GM12875 (cell line): Measurements from ENCODE around the gene ARMCX6.

ENCODE experiments used
- H3K4me3 ChIP-seq: one replicate; pipeline ENCODE4 v1.5.1; 2011; ENCODE audit warnings: low read depth, low read length, control low read depth
- TF ChIP-seq, protein P1 (sequence below): IDR thresholded peaks from 2 replicates; pipeline ENCODE4 v1.5.1; 2011; ENCODE audit warnings: low read depth, mild to moderate bottlenecking, control low read depth, inconsistent platforms, low read length, moderate library complexity, borderline replicate concordance; ENCODE audit not compliant: insufficient read depth

Gene ARMCX6

DNA sequence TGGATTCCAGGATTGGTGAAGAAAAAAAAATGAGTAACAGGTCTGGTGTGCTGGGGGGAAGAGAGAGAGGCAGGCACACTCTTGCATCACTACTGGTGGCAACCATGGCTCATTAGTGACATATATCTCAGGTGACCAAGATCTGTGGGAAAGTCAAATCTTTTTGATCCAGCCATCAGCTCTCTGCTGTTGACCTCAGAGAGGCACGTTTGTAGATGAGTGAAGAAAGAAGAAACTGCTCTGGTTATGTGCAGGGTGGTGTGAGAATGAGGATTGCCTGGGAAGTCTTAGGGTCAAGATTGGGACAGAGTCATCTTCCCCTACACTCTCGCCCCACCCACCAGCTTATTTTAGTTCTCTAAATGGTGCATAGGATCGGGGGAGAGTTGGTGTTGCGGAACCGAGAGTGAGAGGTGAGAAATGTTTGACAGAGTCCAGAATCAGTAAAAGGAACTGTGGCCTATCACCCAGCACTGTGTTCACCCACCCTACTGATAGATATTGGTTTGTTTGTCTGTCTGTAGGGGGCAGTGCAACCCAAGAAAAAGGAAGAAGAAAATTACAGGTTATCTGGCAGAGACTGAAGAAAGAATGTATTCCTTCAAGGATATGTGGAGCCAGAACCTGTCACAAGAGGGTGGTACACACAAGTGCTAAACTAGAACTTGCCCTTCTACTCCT lies 21.9 kb downstream of the ARMCX6 start:
- H3K4me3 ChIP-seq = no peak overlapping the region
- TF ChIP-seq, protein P1, sequence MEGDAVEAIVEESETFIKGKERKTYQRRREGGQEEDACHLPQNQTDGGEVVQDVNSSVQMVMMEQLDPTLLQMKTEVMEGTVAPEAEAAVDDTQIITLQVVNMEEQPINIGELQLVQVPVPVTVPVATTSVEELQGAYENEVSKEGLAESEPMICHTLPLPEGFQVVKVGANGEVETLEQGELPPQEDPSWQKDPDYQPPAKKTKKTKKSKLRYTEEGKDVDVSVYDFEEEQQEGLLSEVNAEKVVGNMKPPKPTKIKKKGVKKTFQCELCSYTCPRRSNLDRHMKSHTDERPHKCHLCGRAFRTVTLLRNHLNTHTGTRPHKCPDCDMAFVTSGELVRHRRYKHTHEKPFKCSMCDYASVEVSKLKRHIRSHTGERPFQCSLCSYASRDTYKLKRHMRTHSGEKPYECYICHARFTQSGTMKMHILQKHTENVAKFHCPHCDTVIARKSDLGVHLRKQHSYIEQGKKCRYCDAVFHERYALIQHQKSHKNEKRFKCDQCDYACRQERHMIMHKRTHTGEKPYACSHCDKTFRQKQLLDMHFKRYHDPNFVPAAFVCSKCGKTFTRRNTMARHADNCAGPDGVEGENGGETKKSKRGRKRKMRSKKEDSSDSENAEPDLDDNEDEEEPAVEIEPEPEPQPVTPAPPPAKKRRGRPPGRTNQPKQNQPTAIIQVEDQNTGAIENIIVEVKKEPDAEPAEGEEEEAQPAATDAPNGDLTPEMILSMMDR = peak; percentile 45; the same call in 1 of the 2 replicates
